C4-2B (cell line): ENCODE data around the gene FAM3A.

Experiments
- ZFX ChIP-seq: fragments of 450-650 bp; IDR thresholded peaks from 2 replicates; pipeline ENCODE4 v1.6.1; 2017
- TF ChIP-seq, protein P1 (sequence below): fragments of 450-650 bp; conservative IDR thresholded peaks from 2 replicates; pipeline ENCODE4 v1.5.1; 2017; ENCODE audit warnings: mild to moderate bottlenecking

DNA sequence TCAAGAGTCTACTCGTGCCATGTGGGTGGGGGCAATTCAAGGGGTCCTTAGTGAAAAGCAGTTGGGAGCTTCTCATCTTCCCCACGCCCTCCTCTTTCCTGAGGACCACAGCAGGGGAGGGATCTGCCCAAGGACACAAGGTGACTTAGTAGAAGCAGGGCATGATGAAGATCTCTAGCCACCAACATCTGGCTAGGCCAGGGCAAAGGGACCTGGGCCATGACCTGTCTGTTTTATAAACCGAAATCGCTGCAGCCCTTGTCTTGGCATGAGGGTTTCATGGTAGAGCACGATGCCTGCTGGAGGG is 25.5 kb upstream of the FAM3A start:
- TF ChIP-seq, protein P1, sequence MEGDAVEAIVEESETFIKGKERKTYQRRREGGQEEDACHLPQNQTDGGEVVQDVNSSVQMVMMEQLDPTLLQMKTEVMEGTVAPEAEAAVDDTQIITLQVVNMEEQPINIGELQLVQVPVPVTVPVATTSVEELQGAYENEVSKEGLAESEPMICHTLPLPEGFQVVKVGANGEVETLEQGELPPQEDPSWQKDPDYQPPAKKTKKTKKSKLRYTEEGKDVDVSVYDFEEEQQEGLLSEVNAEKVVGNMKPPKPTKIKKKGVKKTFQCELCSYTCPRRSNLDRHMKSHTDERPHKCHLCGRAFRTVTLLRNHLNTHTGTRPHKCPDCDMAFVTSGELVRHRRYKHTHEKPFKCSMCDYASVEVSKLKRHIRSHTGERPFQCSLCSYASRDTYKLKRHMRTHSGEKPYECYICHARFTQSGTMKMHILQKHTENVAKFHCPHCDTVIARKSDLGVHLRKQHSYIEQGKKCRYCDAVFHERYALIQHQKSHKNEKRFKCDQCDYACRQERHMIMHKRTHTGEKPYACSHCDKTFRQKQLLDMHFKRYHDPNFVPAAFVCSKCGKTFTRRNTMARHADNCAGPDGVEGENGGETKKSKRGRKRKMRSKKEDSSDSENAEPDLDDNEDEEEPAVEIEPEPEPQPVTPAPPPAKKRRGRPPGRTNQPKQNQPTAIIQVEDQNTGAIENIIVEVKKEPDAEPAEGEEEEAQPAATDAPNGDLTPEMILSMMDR: no peak
- no peak for TF ChIP-seq ZFX
